ENCODE data around the gene SYT4. TPM values are rescaled to one million over a fixed set of nuclear protein-coding genes. Genes with fewer than 3 reads are reported as not detected.
A peak's percentile ranks its signal among the peaks of the same experiment; 100 is the strongest.

SYT4 gene, protein sequence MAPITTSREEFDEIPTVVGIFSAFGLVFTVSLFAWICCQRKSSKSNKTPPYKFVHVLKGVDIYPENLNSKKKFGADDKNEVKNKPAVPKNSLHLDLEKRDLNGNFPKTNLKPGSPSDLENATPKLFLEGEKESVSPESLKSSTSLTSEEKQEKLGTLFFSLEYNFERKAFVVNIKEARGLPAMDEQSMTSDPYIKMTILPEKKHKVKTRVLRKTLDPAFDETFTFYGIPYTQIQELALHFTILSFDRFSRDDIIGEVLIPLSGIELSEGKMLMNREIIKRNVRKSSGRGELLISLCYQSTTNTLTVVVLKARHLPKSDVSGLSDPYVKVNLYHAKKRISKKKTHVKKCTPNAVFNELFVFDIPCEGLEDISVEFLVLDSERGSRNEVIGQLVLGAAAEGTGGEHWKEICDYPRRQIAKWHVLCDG
- not detected for total RNA-seq
- long read RNA-seq: 0 reads

DNA sequence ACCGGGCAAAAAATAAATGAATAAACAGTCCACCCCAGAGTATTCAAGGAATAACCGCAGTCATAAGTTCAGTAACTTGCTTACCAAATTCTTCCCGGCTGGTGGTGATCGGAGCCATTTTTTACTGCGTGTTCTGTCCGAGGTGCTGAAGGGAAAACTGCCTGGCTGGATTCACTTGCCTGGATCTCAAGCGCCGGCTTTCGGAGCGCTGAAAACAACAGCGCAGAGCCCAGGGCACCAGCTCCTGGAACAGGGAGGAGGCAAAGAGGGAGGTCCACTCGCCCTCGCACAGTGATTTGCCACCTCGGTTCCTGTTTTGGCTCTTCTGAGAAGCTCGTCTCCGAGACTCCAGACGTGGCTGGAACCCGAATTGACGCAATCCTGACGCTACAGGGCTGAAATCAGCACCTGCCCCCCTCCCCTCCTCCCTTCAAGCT lies at the start of gene SYT4:
Gene SYT4, minus strand, starts transcription at position 327 of the 437 bp plus-strand sequence. Its CDS starts 209 bp downstream, at position 118.
- ATAC-seq (peak; percentile 54 to 73), DNase-seq (no peak)
- no peak within 1 kb of the TSS for H3K4me3 ChIP-seq
- no peak within 1 kb of the TSS for H3K27ac ChIP-seq
- H3K36me3 ChIP-seq: no peaks in the 10 kb centered on the region
- intact Hi-C loops (cut with DNase I): no loop called here
- H3K4me1 ChIP-seq: no peaks in the 10 kb centered on the region
- H3K9me3 ChIP-seq: no peaks in the 10 kb centered on the region
- TF ChIP-seq, protein P1, sequence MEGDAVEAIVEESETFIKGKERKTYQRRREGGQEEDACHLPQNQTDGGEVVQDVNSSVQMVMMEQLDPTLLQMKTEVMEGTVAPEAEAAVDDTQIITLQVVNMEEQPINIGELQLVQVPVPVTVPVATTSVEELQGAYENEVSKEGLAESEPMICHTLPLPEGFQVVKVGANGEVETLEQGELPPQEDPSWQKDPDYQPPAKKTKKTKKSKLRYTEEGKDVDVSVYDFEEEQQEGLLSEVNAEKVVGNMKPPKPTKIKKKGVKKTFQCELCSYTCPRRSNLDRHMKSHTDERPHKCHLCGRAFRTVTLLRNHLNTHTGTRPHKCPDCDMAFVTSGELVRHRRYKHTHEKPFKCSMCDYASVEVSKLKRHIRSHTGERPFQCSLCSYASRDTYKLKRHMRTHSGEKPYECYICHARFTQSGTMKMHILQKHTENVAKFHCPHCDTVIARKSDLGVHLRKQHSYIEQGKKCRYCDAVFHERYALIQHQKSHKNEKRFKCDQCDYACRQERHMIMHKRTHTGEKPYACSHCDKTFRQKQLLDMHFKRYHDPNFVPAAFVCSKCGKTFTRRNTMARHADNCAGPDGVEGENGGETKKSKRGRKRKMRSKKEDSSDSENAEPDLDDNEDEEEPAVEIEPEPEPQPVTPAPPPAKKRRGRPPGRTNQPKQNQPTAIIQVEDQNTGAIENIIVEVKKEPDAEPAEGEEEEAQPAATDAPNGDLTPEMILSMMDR (IDR thresholded peaks at IDR 0.05): no peak
- peaks cover 8% of the 10 kb centered on the region for H3K27me3 ChIP-seq (ENCODE audit: low read depth)

DNA sequence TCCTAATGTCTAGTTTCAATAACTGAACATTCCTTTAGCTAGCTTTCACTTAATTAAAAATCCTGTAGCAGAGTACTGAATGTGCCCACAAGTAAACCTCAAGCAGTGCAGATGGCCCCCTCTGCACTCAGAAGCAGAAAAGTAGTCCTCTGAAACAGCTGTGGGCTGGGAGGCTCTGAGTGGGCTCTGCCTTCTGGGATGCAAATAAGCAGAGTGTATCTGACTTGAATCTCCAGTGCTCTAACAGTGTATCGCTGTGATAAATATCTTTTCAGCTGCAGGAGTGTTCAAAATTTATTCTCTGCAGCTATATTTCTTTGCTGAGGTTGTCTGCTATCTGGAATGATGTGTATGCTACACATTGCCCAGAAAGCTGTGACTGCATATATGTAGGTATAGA lies 44.8 kb upstream of the SYT4 start:
- Histone ChIP-seq H3K9me3 (no peaks in the 10 kb centered on the region), H3K27me3 (ENCODE audit: low read depth) (no peaks in the 10 kb centered on the region), H3K27ac (no peak overlapping the region), H3K4me1 (no peaks in the 10 kb centered on the region), H3K36me3 (no peaks in the 10 kb centered on the region), H3K4me3 (no peak overlapping the region)
- no peak for ATAC-seq
- intact Hi-C loops (cut with DNase I): no loop called here
- TF ChIP-seq, protein P1 (IDR thresholded peaks at IDR 0.05): no peak
- DNase-seq: no peak

DNA sequence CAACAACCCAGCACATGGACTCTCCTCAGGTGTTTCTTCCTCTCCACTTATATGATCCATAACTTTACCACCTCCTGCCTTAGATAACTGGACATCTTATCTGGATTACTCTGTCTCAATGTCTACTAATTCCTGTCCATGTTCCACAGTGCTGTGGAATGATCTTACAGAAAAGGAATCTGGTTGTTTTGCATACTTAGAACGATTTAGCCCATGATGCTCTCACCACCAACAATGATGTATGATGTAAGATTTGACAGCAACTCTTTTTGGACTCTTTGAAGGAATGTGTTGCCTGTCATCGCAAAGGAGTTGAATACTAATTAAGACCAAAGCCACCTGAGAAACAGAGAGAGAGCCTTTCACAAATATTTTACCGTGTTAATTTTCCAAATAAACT lies 37.7 kb upstream of the SYT4 start:
- Histone ChIP-seq H3K4me3 (no peak overlapping the region), H3K27ac (no peak overlapping the region), H3K9me3 (no peaks in the 10 kb centered on the region), H3K4me1 (no peaks in the 10 kb centered on the region), H3K27me3 (ENCODE audit: low read depth) (no peaks in the 10 kb centered on the region), H3K36me3 (no peaks in the 10 kb centered on the region)
- intact Hi-C loops (cut with DNase I): no loop called here
- TF ChIP-seq, protein P1 (IDR thresholded peaks at IDR 0.05): no peak
- no peak for DNase-seq
- ATAC-seq: no peak

DNA sequence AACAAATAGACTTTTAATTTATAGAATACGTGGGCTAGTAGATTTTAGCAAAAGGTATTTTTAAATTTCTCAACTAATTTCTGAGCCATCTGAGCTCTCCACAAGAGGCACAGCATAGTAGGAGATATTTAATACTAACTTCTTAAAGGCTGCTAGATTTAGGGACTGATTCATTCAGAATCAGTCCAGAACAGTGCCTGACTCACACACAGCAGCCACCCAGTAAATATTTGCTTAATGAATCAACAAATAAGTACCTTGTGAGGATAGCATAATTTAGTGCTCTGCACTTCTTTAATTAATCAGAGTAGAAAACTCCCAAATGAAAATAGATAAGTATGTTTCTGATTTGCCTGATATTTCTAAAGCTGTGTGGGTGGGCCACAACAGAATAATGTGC lies 35.6 kb upstream of the SYT4 start:
- Histone ChIP-seq H3K4me3 (no peak overlapping the region), H3K36me3 (no peaks in the 10 kb centered on the region), H3K27ac (no peak overlapping the region), H3K4me1 (no peaks in the 10 kb centered on the region), H3K27me3 (ENCODE audit: low read depth) (no peaks in the 10 kb centered on the region), H3K9me3 (no peaks in the 10 kb centered on the region)
- DNase-seq (no peak), ATAC-seq (no peak)
- intact Hi-C loops (cut with DNase I): no loop called here
- TF ChIP-seq, protein P1 (IDR thresholded peaks at IDR 0.05): no peak

DNA sequence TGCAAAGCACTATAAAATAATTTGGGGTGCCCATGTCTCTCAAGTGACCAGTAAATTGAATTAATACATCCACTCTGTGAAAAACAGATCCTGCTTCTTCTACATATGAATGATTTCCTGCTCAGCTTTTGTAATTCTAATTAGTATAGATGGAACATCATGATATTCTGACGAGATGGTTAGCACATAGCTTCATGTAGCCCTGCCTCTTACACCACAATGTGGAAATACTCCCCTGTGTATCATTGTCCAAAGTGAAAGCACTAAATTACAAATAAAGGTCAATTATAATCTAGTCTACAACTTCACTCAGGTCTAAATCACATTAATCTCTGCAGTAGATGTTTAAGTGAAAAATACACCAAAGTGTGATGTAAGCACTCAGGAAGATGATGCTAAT lies 32.9 kb upstream of the SYT4 start:
- Histone ChIP-seq H3K27me3 (ENCODE audit: low read depth) (no peaks in the 10 kb centered on the region), H3K36me3 (no peaks in the 10 kb centered on the region), H3K4me1 (no peaks in the 10 kb centered on the region), H3K4me3 (no peak overlapping the region), H3K27ac (no peak overlapping the region), H3K9me3 (no peaks in the 10 kb centered on the region)
- ATAC-seq (no peak), DNase-seq (no peak)
- TF ChIP-seq, protein P1 (IDR thresholded peaks at IDR 0.05): no peak
- intact Hi-C loops (cut with DNase I): no loop called here

Measured in lower lobe of right lung (tissue), 2 donors.